OCI-M2 (cell line): Measurements from ENCODE around the gene PRPF18.

Experiments used
- DNase-seq: peaks from one replicate; lab custom pipeline; 2025; ENCODE audit not compliant: unreplicated experiment; lab: John Stamatoyannopoulos, UW

Gene PRPF18

DNA sequence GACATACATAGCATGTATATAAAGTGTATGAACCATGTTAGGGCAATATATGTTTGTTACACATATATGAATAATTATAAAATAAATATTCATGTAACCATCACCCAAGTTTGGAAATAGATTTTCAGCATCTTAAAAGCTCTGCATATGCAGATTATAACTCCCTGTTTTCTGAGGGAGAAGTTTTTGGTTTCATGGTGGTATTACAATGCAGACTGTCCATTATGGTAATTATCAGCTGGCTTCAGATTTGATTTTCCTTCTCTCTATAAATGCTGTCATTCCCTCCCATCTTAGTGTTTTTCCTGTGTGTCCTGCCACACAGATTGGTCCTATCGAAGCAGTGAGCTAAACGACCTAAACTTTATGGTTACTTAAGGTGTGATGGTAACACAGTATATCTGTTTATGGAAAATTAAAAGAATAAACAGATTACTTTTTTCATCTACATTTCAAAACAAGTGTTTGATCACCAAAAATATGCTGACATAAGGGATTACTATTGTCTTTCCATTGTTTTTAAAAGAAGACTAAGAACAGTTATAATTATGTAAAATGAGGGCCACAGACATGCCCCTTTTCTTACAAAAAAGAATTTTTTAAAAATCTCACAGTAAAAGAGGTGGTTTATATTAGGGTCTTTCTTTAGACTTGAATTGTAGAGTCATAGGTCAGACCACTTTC lies 17.7 kb downstream of the PRPF18 start:
- DNase-seq = no peak

DNA sequence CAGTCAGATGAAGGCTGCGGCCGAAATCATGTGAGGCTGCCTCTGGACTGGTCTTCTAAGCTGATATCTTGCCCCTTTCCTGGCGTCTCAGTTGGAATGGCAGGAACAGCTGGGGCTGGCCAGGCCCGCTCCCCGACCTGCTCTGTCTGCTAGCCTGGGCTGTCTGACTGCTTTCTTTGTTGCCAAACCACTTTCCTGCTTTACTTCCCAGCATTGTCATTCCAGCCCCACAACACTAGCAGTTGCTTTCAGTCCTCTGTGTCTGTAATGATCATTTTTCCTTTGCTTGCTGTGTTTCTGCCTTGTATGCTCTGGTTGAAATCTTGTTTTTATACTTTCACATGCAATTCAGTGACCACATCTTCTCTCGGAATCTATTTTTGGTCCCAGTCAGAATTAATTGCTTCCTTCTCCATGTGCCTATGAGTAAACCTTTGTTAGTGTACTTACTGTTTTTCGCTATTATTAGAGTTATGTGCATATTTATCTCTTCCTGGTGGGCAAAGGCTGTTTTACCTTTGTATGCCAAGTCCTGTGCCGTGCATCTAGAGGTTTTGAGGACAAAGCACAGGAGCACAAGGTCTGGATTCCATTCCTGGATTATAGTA lies 21.6 kb downstream of the PRPF18 start:
- DNase-seq = no peak

DNA sequence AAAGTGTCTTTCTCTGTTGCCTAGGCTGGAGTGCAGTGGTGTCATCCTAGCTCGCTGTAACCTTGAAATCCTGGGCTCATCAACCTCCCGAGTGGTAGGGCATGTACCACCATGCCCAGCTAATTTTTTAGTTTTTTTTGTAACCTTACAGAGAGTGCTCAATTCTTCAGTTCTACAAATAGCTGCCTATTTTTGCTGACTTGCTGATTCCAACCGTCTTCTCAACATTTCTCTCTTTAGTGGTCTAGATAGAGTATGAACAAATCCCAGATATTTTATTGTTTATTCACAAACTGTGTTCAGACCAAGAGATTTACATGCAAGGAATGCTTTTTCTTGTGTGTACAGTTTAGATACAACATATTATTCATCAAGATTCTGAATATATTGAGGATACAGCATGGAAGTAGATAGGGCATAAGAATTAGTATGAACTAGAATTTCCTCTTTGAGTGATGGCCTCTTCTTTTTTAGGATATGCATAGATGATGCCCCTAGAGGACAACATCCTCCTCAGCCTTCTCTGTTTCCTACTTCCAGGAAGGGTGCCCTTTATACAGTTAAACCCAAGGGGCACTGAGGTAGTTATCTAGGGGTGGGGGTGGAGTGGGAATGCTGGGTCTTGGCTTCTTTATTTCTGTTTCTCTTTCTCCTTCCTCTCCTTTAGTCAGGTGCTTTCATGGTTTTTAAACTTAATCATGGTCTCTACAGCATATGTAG lies 26.0 kb downstream of the PRPF18 start:
- DNase-seq = no peak

DNA sequence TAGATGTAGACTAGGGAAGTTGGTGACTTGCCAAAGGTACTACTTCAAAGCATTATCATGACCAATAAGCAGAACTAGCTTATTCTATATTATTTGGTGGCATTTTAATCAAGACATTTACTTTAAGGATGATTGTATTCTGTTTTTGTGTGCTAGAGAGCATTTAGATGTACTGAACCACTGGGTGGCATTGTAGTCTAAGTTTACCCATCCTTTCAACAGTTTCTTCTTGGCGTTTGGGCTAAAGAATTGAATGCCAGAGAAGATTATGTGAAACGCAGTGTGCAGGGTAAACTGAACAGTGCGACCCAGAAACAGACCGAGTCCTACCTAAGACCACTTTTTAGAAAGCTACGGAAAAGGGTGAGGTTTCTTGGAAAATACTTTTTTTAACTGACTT lies 26.8 kb downstream of the PRPF18 start:
- DNase-seq = no peak

DNA sequence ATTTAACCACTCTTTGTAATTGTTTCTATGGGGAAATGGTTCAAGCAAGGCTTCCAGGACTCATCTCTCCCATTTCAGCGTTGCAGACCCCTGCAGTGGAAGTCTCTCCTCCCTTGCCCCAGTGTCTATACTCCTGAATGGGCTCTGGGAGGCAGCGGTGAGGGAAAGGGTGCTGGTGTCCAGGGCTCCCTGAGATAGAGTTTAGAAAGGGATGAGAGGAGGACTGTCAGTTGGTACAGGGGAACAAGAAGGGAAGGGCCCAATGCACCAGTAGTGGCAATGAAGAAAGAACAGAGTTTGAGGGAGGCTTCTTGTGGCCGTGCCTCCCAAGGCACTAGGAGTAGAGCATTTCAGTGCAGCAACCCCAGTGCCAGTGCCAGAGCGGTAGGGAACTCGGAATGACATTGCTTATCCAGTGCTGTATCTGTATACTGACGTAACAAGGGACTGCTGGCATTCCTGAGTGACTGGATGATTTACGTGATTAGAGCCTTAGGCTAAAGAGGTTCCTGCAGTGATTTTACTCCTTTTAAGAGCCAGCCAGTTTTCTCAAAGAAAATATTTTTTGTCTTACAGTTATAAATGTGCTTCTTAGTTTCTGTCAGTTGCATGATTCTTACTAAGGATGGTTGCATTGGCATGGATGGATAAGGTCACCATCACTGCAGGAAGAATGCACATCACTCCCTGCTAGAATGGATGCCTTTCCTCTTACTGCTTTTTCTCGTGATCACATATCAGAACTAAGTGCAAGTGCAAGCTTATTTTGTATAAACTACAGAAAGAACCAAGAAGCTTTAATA lies 28.0 kb downstream of the PRPF18 start:
- DNase-seq = no peak

DNA sequence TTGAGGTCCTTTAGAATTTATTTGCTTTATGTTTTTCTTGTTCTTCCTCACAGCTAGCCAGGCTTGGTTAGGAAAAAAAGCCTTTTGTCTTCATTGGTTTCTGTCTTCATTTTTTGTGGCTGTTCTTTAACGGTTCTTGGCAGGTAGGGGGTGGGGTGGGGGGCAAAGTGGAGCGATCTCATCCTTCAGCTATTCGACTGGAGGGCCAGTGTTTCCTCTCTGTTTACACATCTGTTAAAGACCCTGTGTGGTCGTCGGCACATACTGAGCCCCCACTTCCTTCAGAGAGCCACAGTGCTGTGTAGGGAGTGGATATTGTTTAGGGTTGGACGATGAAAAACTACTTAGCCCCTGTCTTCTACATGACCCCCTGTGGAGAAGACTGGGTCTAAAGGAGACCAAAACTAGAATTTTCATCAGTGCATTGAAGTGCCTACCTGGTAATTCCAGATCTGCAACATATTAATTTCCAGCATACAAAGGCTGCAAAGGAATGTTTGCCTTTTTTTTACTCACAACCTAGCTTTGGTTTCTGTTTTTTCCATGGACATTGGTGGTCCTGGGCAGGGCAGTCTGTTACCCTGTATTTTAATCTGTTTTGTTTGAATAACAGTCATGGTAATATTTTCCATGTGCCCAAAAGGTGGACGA lies 29.0 kb downstream of the PRPF18 start:
- DNase-seq = no peak

DNA sequence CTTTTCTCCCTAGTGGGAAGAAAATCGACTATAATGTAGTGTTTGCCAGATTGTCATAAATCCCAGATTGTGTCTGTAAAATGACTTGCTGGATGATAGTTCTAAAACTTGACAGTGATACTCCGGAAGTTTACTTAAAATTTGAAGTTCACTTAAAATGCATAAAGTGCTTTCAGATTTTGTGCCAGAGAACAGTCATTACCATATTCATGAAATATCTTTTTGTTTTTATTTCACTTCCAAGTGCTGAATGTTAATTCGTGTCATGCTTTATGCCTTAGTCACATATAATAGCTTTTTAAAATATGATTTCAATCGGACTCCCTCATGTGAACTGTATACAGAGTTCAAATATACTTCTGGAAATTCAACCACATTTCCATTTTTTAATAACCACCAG lies 30.4 kb downstream of the PRPF18 start:
- DNase-seq = no peak

DNA sequence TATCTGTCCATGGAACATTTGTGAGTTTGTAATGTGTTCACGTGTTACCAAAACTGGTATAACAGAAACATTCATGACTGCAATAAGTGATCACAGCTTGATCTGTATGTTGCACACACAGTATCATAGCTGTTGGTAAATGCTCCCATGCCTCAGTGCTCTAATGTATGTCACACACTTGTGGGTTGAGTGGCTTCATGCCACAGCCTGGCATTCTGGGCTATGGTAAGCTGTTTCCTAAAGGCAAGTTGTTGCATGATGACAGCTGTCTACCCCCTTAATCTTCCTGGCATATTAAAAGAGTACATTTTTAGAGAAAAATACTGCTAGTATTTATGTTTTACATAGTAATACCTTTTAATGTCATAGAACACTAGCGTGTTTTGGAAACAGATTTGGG lies 35.2 kb downstream of the PRPF18 start:
- no peak for DNase-seq

DNA sequence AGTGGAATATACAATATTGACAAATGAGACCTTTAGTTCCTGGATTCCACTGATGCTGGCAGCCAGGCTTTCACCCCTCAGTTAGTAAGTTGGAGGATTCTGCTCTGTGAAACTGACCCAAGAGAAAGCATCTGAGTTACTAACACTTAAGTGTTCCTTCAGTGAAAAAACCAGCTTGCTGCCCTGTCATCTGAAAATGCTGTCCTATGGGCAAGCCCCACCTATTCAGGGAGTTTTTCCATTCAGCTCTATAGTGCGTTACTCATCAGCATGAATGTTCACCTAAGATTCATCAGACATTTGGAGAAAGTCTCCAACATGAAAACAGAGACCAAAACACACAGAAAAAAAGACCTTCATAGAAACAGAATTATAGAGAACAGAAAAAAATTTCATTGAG lies 37.9 kb downstream of the PRPF18 start:
- DNase-seq = no peak

DNA sequence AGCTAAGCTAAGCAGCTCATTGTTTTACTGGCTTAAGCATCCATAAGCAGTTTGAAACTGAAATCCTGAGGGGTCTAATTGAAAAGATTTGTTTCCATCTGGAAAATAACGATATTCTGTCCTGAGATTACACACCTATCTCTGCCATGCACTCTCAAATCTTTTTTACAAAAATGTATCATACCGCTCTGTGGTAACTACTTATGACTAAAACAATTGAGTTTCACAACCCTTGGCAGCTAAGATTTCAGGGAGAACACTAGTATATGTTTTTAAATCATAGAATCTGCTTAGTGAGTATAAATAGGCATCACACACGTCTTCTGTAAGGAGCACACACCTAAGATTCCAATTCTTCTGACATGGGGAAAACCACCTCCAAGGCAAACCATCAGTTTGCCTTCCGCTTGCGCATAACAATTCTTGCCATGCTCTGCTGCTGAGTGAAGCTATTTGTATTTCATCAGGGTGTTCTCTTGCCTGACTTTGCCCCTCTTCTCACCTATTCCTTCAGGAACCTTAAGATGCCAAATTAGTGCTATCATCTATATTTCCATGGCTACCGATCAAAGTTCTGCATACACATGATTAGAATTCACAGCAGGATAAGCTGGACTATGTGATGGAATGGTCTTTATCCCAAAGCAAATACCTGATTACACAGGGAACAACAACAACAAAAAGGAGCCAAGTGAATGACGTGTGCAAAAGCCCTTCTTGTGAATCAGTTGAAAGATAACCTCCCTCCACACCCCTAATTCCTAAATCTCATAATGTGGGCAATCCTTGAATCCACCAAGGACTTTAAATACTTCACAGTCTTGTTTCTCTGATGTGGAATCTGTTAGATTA lies 40.9 kb downstream of the PRPF18 start:
- no peak for DNase-seq

DNA sequence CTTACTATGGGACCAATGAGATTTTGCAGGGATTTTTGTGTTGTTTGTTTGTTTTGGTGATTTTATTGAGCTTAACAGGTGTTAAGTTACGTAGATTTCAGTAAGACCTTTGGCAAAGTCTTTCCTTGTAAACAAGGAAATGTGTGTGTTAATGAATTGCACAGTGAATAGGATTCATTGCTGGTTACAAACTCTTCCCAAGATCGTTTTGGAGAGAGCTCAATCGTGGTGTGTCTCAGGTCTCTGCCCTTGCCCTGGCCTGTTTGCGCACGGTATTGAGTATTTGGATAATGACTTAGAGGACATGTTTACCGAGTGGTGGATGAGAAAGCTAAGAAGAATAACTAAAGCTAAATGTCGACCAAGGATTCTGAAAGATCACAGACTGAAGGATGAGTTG lies 41.9 kb downstream of the PRPF18 start:
- no peak for DNase-seq

DNA sequence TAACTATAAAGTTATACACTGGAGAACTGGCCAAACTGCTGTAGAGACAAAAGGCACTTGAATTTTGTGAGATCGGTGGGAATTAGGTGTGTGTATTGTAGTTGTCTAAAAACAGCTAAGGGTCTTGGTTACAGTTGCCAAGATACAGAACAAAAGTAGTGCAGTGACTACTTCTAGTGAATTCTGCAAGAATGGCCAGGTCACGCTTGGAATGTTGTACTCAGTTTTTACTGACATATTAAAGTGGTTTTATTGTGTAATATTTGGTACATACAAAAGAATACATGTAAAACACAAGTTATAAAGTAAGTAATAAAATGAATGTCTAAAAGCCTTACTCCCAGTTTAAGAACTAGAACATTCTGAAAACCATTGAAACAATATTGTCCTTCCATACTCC lies 42.4 kb downstream of the PRPF18 start:
- no peak for DNase-seq

DNA sequence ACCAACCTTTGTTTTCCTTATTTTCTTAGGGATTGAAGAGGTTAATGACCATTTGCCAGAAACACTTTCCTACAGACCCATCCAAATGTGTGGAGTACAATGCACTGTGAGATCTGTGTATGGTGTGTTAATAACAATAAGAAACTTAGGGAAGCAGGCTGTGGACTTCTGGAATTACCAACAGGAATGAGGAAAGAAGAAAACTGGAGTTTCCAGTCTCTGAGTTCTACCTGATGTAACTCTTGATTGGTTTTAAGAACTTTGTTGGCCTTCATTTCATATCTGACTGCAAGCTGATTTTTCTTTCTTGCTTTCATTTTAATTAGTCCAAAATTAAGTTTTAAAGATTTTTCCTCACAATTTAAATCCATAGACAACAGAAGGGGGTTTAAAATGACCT lies 43.5 kb downstream of the PRPF18 start:
- no peak for DNase-seq

DNA sequence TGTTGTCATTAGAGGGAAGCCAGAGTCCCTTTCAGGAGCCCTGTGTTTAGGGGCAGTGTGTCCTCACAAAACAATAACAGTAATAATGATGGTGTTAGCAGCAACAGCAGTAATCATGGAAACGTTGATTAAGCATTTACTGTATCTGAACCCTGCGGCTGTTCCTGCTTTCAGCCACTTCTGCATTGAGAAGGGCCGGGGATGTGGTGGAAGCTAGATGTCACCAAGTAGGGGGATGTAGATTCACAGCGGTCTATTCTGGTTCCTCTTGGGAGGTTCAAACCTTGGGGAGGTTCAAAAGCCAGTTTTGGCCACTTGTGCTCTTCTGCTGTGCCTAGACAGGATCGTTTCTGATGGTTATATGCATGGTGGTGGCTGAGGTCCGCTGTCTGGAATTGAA lies 44.8 kb downstream of the PRPF18 start:
- no peak for DNase-seq

DNA sequence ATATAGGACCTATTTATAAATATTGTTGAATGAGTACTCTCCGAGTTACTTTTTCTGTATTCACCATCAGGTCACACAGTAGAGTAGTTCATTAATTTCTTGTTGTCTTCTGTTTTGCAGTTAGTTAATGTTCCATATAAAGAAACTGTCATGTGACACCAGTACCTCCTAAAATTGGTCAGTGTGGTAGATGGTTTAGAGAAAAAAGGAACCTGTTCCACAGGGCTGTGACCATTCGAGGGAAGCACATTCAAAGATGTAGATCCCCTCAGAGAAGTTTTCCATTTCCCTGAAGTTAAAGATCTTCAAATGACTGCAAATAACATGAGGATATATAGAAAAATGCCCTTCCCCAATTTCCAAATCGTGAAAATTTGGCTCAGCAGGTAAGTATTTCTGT lies 45.7 kb downstream of the PRPF18 start:
- no peak for DNase-seq

DNA sequence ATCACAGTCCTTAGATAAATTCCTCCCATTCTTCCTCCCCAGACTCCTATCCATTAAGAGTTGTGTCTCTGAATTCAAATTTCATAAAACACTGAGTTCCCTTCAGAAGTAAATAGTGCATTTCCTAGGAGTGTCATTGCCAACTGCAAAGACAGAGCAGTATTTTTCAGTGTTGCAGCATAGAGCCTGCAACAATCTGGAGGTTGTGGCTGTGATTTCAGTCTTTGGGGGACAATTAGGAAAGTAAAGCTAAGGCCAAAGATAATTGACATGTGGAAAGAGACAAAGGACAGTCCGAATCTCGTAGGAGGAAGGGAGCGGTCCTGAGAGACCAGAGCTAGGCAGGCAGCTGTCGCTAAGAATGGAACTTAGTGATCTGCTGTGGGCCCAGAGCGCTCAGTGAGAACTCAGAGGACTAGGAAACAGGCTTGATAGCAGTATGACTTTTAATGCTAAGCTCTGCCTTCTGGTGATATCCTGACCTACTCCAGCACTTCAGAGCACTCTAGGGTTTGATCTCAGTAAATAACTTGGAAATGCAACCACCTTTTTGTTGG lies 46.2 kb downstream of the PRPF18 start:
- no peak for DNase-seq

DNA sequence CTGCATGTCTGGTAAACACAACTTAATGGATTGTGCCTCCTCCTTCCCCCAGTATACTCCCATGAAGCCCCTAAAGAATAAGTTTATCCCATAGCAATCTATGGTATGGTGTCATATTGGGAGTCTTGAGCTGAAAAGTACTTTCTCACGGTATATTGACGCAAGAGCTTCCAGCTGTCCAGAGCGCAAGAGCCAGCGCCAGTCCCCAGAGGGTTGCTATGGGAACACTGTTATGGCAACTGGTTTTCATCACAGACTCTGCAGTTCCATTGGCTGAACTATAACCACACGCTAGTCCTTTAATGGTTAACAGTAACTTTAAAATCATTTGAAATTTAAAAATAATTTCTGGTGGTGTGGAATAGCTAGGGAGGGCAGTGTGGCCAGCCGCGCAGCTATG lies 46.9 kb downstream of the PRPF18 start:
- no peak for DNase-seq

DNA sequence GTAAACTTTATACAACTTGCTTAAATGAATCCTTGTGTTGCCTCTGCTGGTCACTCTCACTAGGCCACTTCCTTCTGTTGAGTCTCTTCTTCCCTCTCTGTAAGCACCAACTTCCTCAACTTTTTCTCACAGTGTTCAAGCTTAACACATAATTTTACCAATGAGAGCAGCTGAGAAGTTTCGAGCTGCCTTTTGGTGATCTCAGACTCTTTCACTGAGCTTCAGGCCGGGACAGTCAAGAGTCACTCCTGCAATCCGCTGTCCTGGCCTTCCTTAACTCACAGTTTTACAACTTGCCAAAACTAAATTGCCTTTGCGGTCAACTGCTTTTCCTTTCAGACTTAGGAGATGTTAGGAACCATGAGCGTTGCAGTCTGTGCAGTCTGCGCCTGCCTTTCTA lies 47.4 kb downstream of the PRPF18 start:
- no peak for DNase-seq

DNA sequence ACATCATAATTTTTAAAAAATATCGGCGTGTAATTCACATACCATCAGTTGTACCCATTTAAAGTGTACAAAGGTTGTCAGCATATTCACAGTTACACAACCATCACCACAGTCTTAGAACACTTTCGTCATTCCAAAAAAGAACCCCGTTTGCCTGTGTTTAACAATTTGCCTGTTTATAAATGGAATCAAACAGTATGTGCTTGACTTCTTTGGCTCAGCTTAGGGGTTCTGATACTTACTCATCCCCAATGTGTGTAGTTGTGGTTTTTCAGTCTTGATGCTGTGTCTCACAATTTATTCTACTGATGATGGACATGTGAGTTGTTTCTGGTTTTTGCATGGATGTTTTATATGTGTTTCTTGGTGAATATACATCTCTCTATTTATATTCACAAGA lies 50.0 kb downstream of the PRPF18 start:
- DNase-seq = no peak

DNA sequence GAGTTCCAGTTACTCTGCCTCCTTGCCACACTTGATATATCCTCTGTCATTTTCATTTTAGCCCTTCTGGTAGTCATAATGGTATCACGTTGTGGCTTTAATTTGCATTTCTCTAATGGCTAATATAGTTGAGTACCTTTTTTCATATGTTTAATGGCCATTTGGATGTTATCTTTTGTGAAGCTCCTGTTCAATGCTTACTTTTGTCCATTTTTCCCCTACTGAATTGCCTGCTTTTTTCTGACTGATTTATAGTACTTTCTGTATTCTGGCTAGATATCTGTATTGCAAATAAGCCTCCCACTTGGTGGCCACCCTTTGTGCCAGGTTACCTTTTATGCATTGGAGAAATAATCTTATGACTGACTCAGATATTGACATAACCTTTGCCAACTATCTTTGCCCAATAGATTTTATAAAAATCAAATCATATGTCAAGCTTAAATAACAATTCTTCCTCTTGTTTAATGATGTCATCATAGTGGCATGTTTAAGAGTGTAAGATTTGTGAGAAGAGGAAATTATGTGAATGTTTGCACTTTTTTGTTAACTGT lies 50.6 kb downstream of the PRPF18 start:
- DNase-seq = no peak
